NCI-H1417 treated with DMSO at 0.1 percent for 48 hours (cell line): ENCODE measurements around the gene AQR.
"Not testable (repeated sequence)": the region's sequence is repeated elsewhere in the genome, so short reads cannot be mapped to it uniquely, and the experiment has no call there.

Experiments
- DNase-seq: peaks from one replicate; lab custom pipeline; 2025; lab: John Stamatoyannopoulos, UW

The AQR gene

DNA sequence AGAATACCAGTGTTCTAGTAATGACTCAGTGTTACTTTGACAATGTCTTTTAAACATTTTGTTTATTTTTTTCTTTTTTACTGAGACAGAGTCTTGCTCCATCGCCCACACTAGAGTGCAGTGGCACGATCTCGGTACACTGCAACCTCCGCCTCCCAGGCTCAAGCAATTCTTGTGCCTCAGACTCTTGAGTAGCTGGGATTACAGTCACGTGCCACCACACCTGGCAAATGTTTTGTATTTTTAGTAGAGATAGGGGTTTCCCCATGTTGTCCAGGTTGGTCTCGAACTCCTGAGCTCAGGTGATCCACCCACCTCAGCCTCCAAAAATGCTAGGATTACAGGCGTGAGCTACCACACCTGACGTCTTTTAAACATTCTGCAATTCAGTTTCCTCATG lies 15.7 kb downstream of the AQR start:
- DNase-seq = no peak

DNA sequence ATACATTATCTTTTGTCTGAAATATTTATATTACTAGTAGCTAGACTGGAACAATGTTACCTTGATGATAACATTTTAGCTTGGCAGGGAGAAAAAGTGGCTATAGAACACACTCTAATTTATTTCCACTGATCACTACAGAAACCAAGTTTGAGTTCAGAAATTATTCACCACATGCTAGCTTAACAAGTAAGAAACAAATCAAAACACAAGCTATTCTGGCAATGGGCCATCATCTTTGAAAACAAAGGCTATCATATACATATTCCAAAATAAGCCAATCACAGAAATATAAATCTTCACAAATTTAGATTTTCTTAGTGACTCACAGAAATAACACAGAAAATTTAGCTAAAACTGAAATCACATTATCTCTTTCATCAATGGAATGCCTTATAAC lies 17.1 kb downstream of the AQR start:
- no peak for DNase-seq

DNA sequence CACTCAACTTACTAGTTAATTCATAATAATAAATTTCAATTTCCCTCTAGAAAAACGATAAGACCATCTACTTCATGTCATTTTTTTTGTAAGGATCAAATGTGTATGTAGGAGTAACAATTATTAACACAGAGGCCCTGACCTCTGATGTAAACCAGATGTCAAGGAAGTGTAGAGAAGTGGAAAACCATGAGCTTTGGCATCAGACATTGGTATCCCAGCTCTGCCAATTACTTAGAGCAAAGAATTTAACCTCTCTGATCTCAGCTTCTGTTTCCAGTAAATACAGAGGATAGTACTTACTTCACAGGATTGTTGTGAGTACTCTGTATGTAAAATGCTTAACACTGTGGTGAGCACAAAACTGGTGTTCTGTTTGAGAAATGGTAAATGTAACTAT lies 17.5 kb downstream of the AQR start:
- no peak for DNase-seq

DNA sequence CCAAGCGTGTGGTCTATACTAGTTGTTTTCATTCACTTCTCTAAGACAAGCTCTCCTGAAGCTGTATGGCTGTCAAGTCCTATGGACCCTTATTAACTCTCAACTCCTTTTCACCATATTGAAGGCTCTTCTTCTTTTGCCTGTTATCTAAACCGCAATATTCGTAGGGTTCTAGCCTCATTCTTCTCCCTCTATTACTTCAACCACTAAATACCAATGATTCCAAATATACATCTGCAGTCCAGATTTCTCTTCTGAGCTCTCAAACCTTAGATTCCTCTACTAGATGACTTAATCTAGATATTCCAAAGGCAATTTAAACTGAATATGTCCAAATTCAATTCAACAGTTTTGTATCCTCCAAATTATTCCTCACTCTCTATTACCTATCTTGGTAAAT lies 24.6 kb downstream of the AQR start:
- DNase-seq = no peak

DNA sequence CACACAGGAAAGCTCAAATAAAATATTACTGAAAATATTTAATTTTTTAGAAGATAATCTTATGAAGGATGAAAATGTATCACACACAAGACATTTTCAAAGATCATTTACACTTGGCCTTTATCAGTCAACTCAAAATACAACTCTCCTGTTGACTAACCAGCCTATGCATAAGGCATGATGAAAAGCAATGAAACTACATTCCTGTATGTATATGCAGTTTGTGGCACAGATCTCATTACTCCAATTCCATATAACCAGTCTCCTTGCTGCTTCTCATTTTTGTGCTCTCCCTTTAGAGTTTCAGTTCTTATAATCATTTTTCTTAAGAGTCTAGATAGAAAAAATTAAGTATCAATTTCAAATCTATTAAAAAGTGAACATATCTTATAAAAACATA lies 25.8 kb downstream of the AQR start:
- DNase-seq = no peak

DNA sequence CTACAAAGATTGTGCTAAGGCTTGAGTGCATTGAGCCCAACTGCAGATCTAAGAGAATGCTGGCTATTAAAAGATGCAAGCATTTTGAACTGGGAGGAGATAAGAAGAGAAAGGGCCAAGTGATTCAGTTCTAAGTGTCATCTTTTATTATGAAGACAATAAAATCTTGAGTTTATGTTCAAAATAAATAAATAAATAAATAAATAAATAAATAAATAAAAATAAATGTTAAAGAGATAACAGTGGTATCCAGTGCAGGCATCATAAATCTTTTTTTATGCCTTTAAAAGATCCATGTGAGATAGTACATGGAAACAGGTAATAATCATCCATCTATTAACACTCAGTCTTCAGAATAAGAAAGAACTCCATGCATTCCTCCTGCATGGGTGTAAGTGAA lies 26.3 kb downstream of the AQR start:
- not testable (repeated sequence) for DNase-seq

DNA sequence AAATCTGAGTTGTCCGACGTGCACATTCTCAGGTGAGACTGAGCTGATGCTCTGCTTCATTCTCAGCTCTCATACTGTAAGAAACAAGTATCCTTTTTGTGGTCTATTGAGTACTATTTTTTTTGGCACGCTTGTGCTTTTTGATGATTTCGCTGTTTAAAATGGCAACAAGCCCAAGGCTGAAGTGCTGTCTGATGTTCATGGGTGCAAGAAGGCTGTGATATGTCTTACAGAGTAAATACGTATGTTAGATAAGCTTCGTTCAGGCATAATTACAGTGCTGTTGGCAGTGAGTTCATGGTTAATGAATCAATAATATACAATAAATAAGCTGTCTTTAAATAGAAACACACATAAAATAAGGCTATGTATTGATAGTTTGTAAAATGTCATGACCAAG lies 27.2 kb downstream of the AQR start:
- DNase-seq = no peak

DNA sequence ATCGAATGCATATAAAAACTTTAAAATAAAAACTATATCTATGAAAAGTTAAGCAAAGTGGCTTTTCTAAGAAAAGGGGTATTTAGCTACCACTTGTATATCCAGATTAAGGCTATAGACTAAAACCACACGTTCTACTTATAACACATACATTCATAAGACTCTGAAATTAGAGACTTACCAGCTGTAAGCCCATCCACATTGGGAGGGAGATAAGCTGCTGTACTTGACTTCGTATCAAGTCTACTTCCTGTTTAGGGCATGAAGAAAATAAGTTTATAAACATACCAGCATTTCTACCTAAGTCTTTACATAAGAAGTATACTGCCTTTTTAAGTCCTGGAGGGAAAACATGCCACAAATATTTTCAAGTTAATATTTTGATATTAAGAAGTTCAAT lies 27.7 kb downstream of the AQR start:
- no peak for DNase-seq

DNA sequence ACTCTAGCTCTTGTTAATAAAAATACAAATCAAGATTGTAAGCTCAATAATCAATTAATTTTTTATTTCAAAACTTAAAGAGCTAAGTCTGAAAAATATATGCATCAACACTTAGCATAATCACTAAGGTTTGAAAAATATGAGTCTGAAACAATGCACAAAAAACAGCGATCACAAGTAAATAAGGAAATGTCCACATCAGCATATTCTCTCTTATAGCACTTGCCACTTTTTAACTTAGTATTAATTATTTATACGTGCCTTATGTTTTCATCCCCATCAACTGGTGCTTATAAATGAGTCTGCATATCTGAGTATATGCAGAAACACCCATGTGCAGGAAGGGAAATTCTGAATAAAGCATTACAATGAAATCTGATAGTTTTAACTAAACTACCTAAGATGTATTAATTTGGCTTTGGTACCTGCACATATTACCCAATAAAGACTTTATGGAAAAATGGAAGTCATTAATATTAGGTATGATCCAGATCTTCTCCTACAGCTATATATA lies 28.3 kb downstream of the AQR start:
- DNase-seq = no peak

DNA sequence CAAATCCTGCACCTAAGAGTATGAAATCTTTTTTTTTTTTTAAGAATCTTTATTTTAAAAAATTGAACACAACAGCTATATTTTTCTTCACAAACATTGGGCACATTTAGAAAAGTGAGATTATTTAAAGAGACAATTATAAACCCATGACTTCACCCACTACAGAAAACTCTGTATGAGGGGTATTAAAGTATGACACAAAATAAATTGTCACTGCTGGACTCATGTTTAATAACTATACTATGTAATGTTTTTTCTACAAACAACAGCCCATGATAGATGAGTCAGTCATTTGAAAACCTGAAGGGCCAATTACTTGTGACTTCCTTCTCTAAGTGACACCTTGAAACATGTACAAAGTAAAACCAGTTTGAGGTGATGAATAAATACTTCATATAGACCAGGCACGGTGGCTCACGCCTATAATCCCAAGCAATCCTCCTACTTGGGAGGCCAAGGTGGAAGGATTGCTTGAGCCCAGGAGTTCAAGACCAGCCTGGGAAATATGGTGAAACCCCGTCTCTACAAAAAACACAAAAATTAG lies 36.0 kb downstream of the AQR start:
- no peak for DNase-seq

DNA sequence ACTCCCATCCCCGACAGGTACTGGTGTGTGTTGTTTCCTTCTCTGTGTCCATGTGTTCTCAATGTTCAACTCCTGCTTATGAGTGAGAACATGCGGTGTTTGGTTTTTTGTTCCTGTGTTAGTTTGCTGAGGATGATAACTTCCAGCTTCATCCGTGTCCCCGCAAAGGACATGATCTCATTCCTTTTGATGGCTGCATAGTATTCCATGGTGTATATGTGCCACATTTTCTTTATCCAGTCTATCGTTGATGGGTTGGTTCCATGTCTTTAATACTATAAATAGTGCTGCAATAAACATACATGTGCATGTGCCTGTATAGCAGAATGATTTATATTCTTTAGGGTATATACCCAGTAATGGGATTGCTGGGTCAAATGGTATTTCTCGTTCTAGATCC lies 41.2 kb downstream of the AQR start:
- DNase-seq = not testable (repeated sequence)

DNA sequence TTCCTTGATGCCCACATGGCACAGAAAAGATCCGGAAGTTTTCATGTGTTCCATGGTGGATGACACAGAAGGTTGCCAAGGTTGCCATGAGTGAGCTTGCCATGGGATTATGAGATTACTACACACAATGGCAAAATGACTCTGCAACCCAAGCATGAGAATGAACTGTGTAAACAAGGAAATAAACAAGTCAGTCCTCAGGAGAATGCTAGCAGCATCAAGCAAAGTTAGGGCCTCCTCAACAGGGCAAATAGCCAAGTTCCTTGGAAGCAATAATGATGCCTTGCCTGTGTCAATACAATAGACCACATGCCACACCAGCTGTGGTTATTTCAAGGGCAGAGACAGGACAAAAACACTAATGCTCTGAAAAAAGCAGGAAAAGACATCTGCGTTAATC lies 41.8 kb downstream of the AQR start:
- DNase-seq = no peak

DNA sequence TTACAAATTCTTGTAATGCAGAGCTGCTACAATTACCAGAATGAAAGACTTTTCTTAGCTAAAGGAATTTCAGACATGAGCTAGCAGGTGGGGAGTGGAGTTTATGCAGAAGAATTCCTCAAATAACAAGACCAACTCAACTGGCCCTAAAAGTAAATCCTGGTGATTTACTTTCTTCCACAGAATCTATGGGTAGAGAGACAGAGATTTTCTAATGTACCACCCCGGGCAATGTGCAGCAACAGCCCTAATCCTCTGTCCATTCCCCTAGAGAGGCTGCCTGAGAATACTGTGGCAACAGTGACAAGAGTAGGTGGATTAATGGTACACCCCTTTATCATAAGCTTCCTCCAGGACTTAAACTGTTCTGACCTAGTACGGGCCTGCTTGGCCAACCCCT lies 55.2 kb downstream of the AQR start:
- DNase-seq = no peak

DNA sequence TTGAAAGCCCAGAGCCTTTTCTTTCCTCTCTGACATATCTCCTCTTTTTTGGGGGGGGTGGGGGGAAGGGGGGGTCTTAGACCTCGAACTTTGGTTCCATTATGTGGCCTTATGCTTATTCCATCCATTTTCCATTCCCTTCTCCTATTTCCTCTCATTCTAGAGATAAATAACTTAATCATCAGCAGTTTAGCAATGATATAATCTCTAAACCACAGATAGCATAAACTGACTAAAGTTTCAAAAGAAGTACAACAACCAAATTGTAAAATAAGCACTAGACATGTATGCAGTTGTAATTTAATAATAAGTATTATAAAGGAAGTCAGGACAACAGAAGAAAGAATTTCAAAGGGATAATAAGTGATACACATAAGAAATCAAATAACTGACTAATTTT lies 64.5 kb downstream of the AQR start:
- DNase-seq = no peak

DNA sequence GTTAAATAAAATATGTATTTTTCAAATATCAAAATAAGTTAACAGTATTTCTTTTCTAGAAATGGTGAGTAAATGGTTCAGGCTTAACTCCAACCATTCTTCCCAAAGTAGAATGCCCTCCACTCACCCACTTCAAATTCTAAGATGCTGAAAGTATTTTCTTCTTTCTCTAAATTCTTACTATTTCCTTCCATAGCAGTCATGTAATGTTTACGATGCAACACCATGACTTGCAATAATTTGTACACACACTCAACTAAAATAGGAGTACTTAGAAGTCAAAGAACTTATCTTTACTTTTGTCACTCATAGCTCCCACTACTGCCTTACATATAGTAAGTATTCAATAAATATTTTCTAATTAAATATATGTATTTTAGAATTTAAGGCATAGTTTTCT lies 65.0 kb downstream of the AQR start:
- DNase-seq = no peak

DNA sequence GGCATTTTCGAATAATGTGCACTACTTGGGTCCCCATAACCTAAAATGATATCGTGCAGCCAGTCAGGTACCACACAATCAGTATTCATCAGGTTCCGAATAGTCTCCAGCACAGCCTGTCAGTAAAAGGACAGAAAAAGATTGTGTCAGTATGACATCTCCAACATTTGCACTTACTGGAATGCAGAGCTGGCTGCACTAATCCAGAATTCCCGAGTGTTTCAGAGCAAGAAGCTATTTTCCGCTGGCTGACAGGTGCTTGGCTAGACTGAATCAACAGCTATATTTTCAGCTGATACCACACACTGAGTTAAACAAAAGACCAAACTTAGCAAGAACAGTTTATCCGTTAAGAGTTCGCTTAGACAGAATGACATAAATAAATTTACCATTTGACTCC lies 68.8 kb downstream of the AQR start:
- peak; percentile 34 for DNase-seq

DNA sequence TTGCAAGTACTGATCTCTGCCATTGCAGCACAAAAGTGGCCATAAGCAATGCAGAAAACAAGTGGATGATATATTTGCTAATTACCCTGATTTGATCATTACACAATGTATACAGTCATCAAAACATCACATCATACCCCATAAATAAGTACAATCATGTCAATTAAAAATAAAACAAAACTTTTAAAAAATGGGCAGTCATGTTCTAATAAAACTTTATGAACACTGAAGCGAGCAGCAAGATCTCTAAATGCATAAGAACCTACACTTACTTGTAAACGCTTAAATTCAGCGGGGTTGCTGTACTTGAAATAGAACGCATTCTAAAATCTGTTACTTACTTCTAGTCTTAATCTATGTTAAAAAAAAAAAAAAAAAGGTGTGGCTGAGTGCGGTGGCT lies 73.4 kb downstream of the AQR start:
- DNase-seq = no peak

DNA sequence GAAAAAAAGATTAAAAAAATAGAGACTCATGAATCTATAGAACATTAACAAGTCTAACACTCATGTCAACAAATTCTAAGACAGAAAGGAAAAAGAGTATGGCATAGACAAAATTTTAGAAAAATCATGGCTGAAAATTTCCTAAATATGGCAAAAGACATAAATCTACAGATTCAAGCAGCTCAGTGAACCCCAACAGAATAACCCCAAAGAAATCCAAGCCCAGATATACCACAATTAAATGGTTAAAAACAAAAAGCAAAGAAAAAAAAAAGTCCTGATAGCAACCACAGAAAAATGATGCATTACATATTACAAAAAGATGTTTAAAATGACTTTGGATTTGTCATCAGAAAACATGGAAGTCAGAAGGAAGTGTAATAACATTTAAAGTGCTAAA lies 75.6 kb downstream of the AQR start:
- DNase-seq = no peak

DNA sequence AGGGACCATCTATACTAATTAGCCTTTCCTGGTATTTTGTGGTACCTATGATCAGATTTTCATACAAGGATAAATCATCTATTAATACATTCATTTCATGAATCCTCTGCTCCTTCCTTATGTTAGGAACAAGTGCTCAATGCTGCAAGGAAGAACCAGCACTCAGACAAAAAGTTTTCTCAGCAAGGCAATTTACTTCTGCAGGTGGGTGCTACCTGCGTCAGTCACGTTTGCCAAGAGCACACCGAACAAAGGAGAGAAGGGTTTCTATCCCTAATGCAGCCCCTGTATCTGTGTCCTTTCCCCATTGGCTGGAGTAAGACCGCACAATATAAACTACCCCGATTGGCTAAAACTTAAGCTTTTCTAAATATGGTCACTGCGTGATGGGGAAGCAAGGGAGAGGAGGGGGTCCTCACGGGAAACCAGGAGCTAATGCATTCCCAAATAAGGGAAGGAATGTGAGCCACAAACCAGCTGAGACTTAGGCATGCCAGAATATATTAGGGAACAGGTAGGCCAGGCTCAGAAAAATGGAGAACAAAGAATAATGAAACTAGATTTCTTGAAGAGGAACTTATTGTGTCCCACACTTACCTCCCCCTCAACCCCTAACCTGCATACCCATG lies 76.5 kb downstream of the AQR start:
- no peak for DNase-seq

DNA sequence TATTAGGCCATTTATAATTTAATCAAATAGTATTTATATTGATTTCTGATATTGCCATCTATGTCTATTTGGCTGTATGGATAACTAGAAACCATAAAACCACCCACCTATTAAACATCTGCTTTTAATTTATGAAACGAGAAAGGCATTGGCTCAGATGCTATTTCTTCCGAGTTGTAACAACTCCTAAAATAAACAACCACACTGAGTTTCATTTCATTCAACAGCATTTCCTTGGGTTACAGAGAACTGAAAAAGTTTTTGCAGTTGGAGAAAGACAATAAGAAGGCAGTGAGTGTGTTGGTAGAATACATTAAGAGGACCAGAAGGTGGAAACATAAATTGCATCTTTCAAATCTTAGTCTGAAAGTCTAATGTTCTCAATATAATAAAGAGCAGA lies 79.1 kb downstream of the AQR start:
- no peak for DNase-seq

DNA sequence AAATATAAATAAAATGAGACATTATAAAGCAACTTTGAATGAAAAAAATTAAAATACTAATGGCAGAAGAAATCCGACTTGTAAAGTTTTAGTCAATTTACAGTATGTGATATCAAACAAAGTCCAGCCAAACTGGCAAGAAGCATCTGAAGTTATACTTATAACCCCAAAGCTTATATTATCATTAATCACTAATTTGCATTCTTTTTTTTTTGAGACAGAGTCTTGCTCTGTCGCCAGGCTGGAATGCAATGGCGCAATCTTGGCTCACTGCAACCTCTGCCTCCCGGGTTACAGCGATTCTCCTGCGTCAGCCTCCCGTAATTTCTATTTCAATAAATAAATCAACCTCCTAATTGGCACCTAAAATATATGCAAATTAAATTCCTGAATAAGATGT lies 80.1 kb downstream of the AQR start:
- no peak for DNase-seq

DNA sequence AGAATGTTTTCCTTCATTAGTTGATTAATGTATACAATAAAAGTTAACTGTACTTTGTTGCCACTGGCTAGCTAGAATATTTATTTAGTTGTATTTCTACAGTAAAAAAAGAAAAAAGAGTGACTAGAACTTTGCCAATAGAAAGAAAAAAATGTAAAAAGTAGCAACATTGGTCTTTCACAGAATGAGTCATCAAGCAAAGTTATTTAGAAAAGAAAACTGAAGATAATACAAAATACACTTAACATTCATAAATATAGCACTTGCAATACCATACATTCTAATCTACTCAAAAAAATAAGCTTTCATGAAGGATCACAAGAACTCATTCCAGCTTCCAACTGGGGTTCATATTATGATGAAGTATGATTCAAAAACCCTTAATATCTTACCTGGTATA lies 83.4 kb downstream of the AQR start:
- no peak for DNase-seq

DNA sequence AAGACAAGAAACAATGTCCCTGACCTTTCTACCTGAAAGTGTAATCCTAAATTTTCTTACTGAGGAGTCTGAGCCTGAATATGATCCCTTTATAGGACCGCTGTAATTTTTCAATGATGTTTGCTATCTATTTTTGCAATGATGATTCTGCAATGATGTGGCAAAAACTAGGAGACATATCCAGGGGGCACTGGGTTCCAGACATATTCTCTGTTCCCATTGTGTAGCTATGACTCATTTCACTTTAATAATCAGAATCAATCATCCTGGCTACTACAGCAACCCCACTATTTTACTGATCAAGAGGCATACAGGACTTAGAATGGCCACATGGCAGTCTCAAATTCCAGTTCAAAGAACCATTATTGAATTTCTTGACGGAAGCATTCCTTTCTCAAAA lies 85.9 kb downstream of the AQR start:
- DNase-seq = no peak

DNA sequence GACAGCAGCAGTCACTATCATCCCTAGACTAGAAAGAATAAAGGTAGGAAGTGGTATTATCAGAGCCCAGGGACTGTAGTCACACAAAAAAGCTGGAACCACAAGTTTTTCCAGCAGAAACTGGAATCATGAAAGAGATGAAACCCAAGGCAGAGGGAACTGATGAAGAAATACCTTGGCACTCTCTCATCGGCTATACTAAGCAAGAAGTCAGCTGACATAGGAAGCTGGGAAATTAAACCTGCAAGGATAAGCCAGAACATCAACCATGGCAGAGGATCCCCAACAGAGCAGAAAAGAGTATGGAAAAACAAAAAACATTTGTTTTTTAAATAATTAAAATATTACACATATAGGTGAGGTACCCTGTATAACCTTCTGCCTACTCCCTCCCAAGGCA lies 86.5 kb downstream of the AQR start:
- DNase-seq = no peak
